Smooth muscle cell (in vitro differentiated cells): ENCODE measurements around the gene MCRIP2. TPM values are rescaled to one million over a fixed set of nuclear protein-coding genes. Genes with fewer than 3 reads are reported as not detected.
A peak's percentile ranks its signal among the peaks of the same experiment; 100 is the strongest.

Source experiments
- DNase-seq: peaks from one replicate; lab custom pipeline; 2025; ENCODE audit not compliant: unreplicated experiment; lab: John Stamatoyannopoulos, UW
- H2AFZ ChIP-seq: fragments of 200-600 bp; sonication (generic); 2 replicates; pipeline ENCODE4 v1.6.0; 2016; ENCODE audit warnings: antibody characterized with exemption, low read depth, mild to moderate bottlenecking
- H3F3A ChIP-seq: fragments of 200-600 bp; sonication (generic); 2 replicates; pipeline ENCODE4 v1.6.0; 2017; ENCODE audit warnings: antibody characterized with exemption, low read depth
- H3K27ac ChIP-seq: fragments of 200-600 bp; sonication (generic); 2 replicates; pipeline ENCODE4 v1.5.1; 2016; ENCODE audit warnings: low read depth, mild to moderate bottlenecking
- H3K27me3 ChIP-seq: fragments of 200-600 bp; sonication (generic); 2 replicates; pipeline ENCODE4 v1.6.1; 2016; ENCODE audit warnings: low read depth, mild to moderate bottlenecking
- H3K36me3 ChIP-seq: fragments of 200-600 bp; sonication (generic); 2 replicates; pipeline ENCODE4 v1.5.1; 2016; ENCODE audit warnings: low read depth
- H3K4me1 ChIP-seq: fragments of 200-600 bp; sonication (generic); 2 replicates; pipeline ENCODE4 v1.5.1; 2016; ENCODE audit warnings: low read depth
- H3K4me2 ChIP-seq: fragments of 200-600 bp; sonication (generic); 2 replicates; pipeline ENCODE4 v1.6.0; 2016; ENCODE audit warnings: mild to moderate bottlenecking
- H3K4me3 ChIP-seq: fragments of 200-600 bp; sonication (generic); 2 replicates; pipeline ENCODE4 v1.5.1; 2016; ENCODE audit warnings: mild to moderate bottlenecking
- H3K79me2 ChIP-seq: fragments of 200-600 bp; sonication (generic); 2 replicates; pipeline ENCODE4 v1.6.0; 2016; ENCODE audit warnings: low read depth, mild to moderate bottlenecking
- H3K9ac ChIP-seq: fragments of 200-600 bp; sonication (generic); 2 replicates; pipeline ENCODE4 v1.6.0; 2016; ENCODE audit warnings: low read depth
- H3K9me3 ChIP-seq: fragments of 200-600 bp; sonication (generic); replicated peaks from 2 replicates; pipeline ENCODE4 v1.5.1; 2016; ENCODE audit warnings: low read depth
- H4K20me1 ChIP-seq: fragments of 200-600 bp; sonication (generic); 2 replicates; pipeline ENCODE4 v1.6.0; 2016; ENCODE audit warnings: low read depth
- WGBS: methylation state at CpG from one replicate; pipeline ENCODE4 v1.1.7; 2016; ENCODE audit warnings: low lambda C conversion rate; 5-methylcytosine and 5-hydroxymethylcytosine counted together
- polyA plus RNA-seq: library from polyadenylated mRNA; unstranded; fragments of >200 nt; fragmentation: Nextera tagmentation; extraction: Ambion mirVana; gene quantifications from 2 replicates; pipeline ENCODE4 v1.2.1, GENCODE V29; 2016
- total RNA-seq: library from RNA; depleted of rRNA; stranded (reverse); fragments of >200 nt; gene quantifications from 2 replicates; pipeline ENCODE4 v1.2.3, GENCODE V29; 2014
- TF ChIP-seq, protein P1 (sequence below): fragments of 200-600 bp; sonication (generic); IDR thresholded peaks from 2 replicates; pipeline ENCODE4 v1.5.1; 2017; ENCODE audit warnings: borderline replicate concordance, mild to moderate bottlenecking, antibody characterized with exemption; ENCODE audit not compliant: insufficient read depth, poor library complexity, severe bottlenecking

Gene MCRIP2, protein sequence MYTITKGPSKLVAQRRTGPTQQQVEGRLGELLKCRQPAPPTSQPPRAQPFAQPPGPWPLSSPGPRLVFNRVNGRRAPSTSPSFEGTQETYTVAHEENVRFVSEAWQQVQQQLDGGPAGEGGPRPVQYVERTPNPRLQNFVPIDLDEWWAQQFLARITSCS
- 7.7 and 11.9 TPM in 2 replicates for total RNA-seq
- 34.7 and 45.8 TPM in 2 replicates for polyA plus RNA-seq

DNA sequence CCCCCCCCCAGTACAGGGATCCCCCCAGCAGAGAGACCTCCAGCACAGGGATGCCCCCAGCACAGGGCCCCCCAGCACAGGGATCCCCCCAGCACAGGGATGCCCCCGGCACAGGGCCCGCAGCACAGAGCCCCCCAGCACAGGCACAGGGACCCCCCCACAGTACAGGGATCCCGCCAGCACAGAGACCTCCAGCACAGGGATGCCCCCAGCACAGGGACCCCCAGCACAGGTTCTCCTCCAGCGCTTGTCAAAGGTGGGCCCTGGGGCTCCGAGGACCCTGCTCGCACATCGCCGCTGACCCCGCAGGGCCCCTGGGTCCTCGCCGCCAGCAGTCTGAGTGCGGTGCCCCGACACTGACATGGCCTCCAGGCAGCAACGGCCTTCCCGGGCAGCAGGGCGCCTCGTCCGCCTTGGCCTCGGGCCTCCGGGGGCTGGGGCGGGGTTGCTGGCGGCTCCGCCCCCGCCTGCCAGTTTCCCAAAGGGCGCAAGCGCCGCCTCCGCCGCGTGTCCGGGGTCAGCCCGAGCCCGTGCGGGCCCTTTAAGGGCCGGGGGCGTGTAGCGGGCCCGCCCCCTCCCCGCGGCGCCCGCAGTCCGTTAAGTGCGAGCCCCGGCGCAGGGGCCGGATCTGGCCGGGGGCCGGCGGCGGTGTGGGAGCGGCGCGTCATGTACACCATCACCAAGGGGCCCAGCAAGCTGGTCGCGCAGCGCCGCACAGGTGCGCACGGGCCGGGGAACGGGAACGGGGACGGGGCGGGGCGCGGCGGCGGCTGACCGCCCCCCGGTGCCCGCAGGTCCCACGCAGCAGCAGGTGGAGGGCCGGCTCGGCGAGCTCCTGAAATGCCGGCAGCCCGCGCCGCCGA lies at the start of gene MCRIP2:
MCRIP2 (plus strand) TSS at position 503 of the 863 bp plus-strand sequence; CDS start at position 667, 164 bp downstream.
- no peak within 1 kb of the TSS for H3K27ac ChIP-seq
- peaks cover 10% of the 10 kb centered on the region for H3K79me2 ChIP-seq
- TF ChIP-seq, protein P1, sequence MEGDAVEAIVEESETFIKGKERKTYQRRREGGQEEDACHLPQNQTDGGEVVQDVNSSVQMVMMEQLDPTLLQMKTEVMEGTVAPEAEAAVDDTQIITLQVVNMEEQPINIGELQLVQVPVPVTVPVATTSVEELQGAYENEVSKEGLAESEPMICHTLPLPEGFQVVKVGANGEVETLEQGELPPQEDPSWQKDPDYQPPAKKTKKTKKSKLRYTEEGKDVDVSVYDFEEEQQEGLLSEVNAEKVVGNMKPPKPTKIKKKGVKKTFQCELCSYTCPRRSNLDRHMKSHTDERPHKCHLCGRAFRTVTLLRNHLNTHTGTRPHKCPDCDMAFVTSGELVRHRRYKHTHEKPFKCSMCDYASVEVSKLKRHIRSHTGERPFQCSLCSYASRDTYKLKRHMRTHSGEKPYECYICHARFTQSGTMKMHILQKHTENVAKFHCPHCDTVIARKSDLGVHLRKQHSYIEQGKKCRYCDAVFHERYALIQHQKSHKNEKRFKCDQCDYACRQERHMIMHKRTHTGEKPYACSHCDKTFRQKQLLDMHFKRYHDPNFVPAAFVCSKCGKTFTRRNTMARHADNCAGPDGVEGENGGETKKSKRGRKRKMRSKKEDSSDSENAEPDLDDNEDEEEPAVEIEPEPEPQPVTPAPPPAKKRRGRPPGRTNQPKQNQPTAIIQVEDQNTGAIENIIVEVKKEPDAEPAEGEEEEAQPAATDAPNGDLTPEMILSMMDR: no peak
- H3K4me2 ChIP-seq: peak within 1 kb of the TSS; percentile 97
- DNase-seq: peak; percentile 53
- no peaks in the 10 kb centered on the region for H4K20me1 ChIP-seq
- peak within 1 kb of the TSS; percentile 89 for H2AFZ ChIP-seq
- peak within 1 kb of the TSS; percentile 83 for H3K4me3 ChIP-seq
- no peaks in the 10 kb centered on the region for H3K36me3 ChIP-seq
- peaks cover 13% of the 10 kb centered on the region for H3F3A ChIP-seq
- peaks cover 17% of the 10 kb centered on the region for H3K4me1 ChIP-seq
- H3K27me3 ChIP-seq: no peaks in the 10 kb centered on the region
- H3K9ac ChIP-seq: peak within 1 kb of the TSS; percentile 43
- no peaks in the 10 kb centered on the region for H3K9me3 ChIP-seq
- 4% methylated on average over 41 of the region's 81 CpGs for WGBS

DNA sequence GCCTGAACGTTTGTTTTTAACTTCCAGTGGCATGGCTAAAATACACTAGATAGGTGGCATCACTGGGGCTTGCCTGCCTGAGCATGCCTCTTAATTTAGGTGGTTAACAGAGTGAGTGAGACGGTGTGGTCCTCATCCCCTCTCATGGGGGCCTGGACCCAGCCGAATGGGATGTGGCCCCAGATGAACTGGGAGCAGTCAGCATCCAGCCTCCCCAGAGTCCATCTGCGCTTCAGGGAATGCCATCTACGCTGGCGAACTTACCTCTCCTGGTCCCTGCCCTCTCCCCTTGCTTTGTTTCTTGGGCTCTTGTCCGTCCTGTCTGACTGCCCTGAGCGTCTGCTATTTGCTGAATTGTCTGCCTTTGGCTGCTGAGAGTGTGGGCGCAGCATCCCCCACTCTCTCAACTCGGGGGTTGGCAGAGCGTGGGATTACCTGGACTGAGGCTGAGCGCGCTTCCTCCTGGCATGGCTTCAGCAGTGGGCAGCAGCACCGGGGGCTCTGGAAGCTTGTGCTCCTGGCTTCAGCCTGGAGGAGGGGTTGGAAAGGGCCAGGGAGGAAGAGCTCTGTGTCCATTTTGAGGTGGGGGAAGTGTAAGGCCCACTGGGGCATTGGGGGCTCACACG lies 49.6 kb upstream of the MCRIP2 start:
- Histone ChIP-seq H3K9ac (no peak overlapping the region), H3K27ac (no peak overlapping the region), H3K9me3 (no peaks in the 10 kb centered on the region), H3K79me2 (peaks cover 66% of the 10 kb centered on the region), H4K20me1 (peaks cover 67% of the 10 kb centered on the region), H2AFZ (no peak overlapping the region), H3K4me3 (no peak overlapping the region), H3K4me1 (peaks cover 6% of the 10 kb centered on the region), H3K27me3 (no peaks in the 10 kb centered on the region), H3F3A (no peaks in the 10 kb centered on the region), H3K4me2 (peak overlapping the region; percentile 93), H3K36me3 (no peaks in the 10 kb centered on the region)
- TF ChIP-seq, protein P1: no peak
- 89% methylated on average over 15 of the region's 15 CpGs for WGBS
- DNase-seq: no peak

DNA sequence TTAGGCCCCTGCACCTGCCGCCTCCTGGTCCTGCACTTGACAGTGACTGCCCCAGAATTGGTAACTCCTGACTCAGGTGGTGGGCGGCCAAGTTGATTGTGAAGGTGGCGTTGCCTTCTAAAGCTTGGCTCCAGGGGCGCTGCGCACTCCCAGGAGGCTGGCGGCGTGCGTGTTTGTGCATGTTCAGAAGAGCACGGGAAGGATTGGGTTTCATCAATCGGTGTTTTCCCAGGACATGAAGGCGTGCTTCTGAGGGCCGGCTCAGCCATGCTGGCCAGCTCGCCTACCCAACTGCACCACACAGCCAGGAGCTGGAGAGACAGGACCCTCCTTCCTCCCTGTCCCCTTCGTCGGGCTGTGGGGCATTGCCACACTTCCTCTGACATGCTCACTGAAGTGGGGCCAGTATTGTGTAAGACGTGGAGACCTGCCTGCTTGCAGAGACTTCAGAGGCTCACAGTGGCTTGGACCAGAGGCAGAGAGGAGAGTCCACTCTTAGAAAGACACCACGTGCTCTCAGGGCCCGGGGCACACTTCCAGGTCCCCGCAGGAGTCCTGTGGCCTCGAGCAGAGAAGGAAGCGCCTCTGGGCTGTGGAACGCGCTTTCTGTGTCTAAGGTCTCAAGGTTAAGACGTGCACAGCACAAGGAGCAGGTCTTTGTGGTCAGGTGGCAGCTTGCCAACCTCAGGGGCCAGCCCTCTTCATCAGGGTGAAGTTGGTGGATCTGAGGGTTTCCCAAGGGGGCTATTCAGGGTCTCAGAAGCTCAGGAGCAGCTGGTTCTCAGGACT lies 48.9 kb upstream of the MCRIP2 start:
- no peak overlapping the region for H3K4me3 ChIP-seq
- no peak overlapping the region for H3K9ac ChIP-seq
- no peaks in the 10 kb centered on the region for H3F3A ChIP-seq
- H2AFZ ChIP-seq: no peak overlapping the region
- no peak overlapping the region for H3K4me2 ChIP-seq
- no peak for DNase-seq
- peak overlapping the region; percentile 35 for H3K27ac ChIP-seq
- no peaks in the 10 kb centered on the region for H3K9me3 ChIP-seq
- H3K36me3 ChIP-seq: no peaks in the 10 kb centered on the region
- peaks cover 3% of the 10 kb centered on the region for H3K4me1 ChIP-seq
- WGBS: 91% methylated on average over 24 of the region's 24 CpGs
- peaks cover 74% of the 10 kb centered on the region for H4K20me1 ChIP-seq
- H3K79me2 ChIP-seq: peaks cover 68% of the 10 kb centered on the region
- TF ChIP-seq, protein P1: no peak
- no peaks in the 10 kb centered on the region for H3K27me3 ChIP-seq
